ENCODE results near the gene TMEM150B.

The TMEM150B gene

GRCh38 chr19:55325172-55325571, at the start of gene TMEM150B:
TMEM150B (minus strand) TSS chr19:55325341; CDS start chr19:55321036, 4,305 bp downstream.
- no peak for DNase-seq (ENCODE audit: low read depth in 2 of 2)

- no peak for DNase-seq (ENCODE audit: low read depth in 2 of 2)
Measured at GRCh38 chr19:55373993-55374757, 49.0 kb upstream of the TMEM150B start.

GRCh38 chr19:55373306-55373992, 48.3 kb upstream of the TMEM150B start:
- no peak for DNase-seq (ENCODE audit: low read depth in 2 of 2)

GRCh38 chr19:55372316-55373081, 47.4 kb upstream of the TMEM150B start:
- DNase-seq (ENCODE audit: low read depth in 2 of 2) = no peak

GRCh38 chr19:55370305-55370988, 45.3 kb upstream of the TMEM150B start, which contains the start of gene IL11:
IL11 (minus strand) TSS chr19:55370463; CDS start chr19:55370310, 153 bp downstream.
- DNase-seq (ENCODE audit: low read depth in 2 of 2) = no peak

GRCh38 chr19:55369653-55370304, 44.6 kb upstream of the TMEM150B start:
- no peak for DNase-seq (ENCODE audit: low read depth in 2 of 2)

- DNase-seq (ENCODE audit: low read depth in 2 of 2) = no peak
Measured at GRCh38 chr19:55368701-55369563, 43.8 kb upstream of the TMEM150B start.

- DNase-seq (ENCODE audit: low read depth in 2 of 2) = no peak
Measured at GRCh38 chr19:55368106-55368505, 43.0 kb upstream of the TMEM150B start.

GRCh38 chr19:55366790-55367189, 41.6 kb upstream of the TMEM150B start:
- DNase-seq (ENCODE audit: low read depth in 2 of 2) = no peak

GRCh38 chr19:55365964-55366363, 40.8 kb upstream of the TMEM150B start:
- no peak for DNase-seq (ENCODE audit: low read depth in 2 of 2)

GRCh38 chr19:55365245-55365644, 40.1 kb upstream of the TMEM150B start:
- DNase-seq (ENCODE audit: low read depth in 2 of 2) = no peak

GRCh38 chr19:55362990-55363716, 38.0 kb upstream of the TMEM150B start, which contains the start of gene GARIN5B:
GARIN5B (minus strand) TSS chr19:55363260; CDS start chr19:55363066, 194 bp downstream.
- no peak for DNase-seq (ENCODE audit: low read depth in 2 of 2)

GRCh38 chr19:55362174-55362989, 37.2 kb upstream of the TMEM150B start:
- DNase-seq (ENCODE audit: low read depth in 2 of 2) = no peak

- DNase-seq (ENCODE audit: low read depth in 2 of 2) = no peak
Measured at GRCh38 chr19:55360902-55361301, 35.8 kb upstream of the TMEM150B start.

GRCh38 chr19:55358943-55359908, 34.1 kb upstream of the TMEM150B start:
- no peak for DNase-seq (ENCODE audit: low read depth in 2 of 2)

- DNase-seq (ENCODE audit: low read depth in 2 of 2) = no peak
Measured at GRCh38 chr19:55358493-55358892, 33.4 kb upstream of the TMEM150B start.

- DNase-seq (ENCODE audit: low read depth in 2 of 2) = no peak
Measured at GRCh38 chr19:55355213-55355821, 30.2 kb upstream of the TMEM150B start.

Data from activated CD8-positive, alpha-beta memory T cell treated with anti-CD3 and anti-CD28 coated beads for 4 hours (primary cell).